ENCODE measurements around the gene PTPRA. TPM values are rescaled to one million over a fixed set of nuclear protein-coding genes. Genes with fewer than 3 reads are reported as not detected.

The PTPRA gene
- total and polyA plus RNA-seq, 2 donors from 2014 or later = 33.1 to 70.3 TPM

DNA sequence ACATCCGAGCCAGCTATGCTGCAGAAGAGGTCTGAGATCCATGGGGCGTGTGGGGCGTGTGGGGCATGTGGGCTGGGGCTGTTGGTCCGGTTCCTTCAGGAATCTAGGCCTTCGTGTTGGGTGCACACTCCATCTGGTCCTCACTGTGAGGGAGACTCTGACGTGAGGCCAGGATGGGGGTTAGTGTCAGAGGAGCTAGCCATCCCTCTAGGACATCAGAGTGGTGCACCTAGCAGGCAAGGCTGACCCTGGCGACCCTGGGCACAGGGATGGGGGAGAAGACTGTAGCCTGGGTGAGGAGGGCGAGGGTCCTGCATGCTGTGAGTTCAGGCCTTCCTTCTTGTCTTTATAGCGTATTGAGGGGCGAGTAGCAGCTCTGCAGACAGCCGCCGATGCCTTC lies 8.7 kb upstream of the PTPRA start:
- no peak overlapping the region for H3K9ac ChIP-seq (ENCODE audit: low read length in 3 of 3)
- no peak overlapping the region for H3K27ac ChIP-seq (ENCODE audit: low read depth in 2 of 2, low read length in 2 of 2)
- no peaks in the 10 kb centered on the region for H3K27me3 ChIP-seq (ENCODE audit: control insufficient read depth, insufficient read depth, low read length)
- intact Hi-C loops (cut with DNase I) = no loop called here
- H3K4me3 ChIP-seq (ENCODE audit: low read length in 3 of 3) = no peak overlapping the region
- no peaks in the 10 kb centered on the region for H3K9me3 ChIP-seq (ENCODE audit: control insufficient read depth in 2 of 3, insufficient read depth in 1 of 3, low read length in 3 of 3)
- peaks cover 0 to 28% (median 17%) of the 10 kb centered on the region in 3 donors for H3K36me3 ChIP-seq (ENCODE audit: control insufficient read depth in 2 of 3, insufficient read depth in 3 of 3, low read length in 3 of 3)
- no peaks in the 10 kb centered on the region for H3K4me1 ChIP-seq (ENCODE audit: control insufficient read depth in 2 of 3, insufficient read depth in 2 of 3, low read depth in 1 of 3, low read length in 3 of 3)
- DNase-seq = no peak
- no peak for FAIRE-seq
- TF ChIP-seq, protein P1, sequence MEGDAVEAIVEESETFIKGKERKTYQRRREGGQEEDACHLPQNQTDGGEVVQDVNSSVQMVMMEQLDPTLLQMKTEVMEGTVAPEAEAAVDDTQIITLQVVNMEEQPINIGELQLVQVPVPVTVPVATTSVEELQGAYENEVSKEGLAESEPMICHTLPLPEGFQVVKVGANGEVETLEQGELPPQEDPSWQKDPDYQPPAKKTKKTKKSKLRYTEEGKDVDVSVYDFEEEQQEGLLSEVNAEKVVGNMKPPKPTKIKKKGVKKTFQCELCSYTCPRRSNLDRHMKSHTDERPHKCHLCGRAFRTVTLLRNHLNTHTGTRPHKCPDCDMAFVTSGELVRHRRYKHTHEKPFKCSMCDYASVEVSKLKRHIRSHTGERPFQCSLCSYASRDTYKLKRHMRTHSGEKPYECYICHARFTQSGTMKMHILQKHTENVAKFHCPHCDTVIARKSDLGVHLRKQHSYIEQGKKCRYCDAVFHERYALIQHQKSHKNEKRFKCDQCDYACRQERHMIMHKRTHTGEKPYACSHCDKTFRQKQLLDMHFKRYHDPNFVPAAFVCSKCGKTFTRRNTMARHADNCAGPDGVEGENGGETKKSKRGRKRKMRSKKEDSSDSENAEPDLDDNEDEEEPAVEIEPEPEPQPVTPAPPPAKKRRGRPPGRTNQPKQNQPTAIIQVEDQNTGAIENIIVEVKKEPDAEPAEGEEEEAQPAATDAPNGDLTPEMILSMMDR (IDR thresholded peaks at IDR 0.05; ENCODE audit: borderline replicate concordance, extremely low read depth, insufficient read depth) = no peak

DNA sequence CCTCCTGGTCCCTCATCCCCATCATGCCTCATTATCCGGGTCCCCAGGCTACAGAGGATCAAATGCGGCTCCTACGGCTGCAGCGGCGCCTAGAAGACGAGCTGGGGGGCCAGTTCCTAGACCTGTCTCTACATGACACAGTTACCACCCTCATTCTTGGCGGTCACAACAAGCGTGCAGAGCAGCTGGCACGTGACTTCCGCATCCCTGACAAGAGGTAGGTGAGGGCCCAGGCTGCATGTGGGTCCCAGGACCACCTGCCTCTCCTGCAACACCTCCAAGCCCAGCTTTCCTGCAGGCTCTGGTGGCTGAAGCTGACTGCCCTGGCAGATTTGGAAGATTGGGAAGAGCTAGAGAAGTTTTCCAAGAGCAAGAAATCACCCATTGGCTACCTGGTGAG lies 8.2 kb upstream of the PTPRA start:
- TF ChIP-seq, protein P1 (IDR thresholded peaks at IDR 0.05; ENCODE audit: borderline replicate concordance, extremely low read depth, insufficient read depth) = no peak
- no peaks in the 10 kb centered on the region for H3K9me3 ChIP-seq (ENCODE audit: control insufficient read depth in 2 of 3, insufficient read depth in 1 of 3, low read length in 3 of 3)
- H3K36me3 ChIP-seq (ENCODE audit: control insufficient read depth in 2 of 3, insufficient read depth in 3 of 3, low read length in 3 of 3) = peaks cover 0 to 28% (median 17%) of the 10 kb centered on the region in 3 donors
- DNase-seq (no peak), FAIRE-seq (no peak)
- no peak overlapping the region for H3K9ac ChIP-seq (ENCODE audit: low read length in 3 of 3)
- intact Hi-C loops (cut with DNase I) = no loop called here
- H3K27me3 ChIP-seq (ENCODE audit: control insufficient read depth, insufficient read depth, low read length) = no peaks in the 10 kb centered on the region
- H3K4me1 ChIP-seq (ENCODE audit: control insufficient read depth in 2 of 3, insufficient read depth in 2 of 3, low read depth in 1 of 3, low read length in 3 of 3) = no peaks in the 10 kb centered on the region
- H3K27ac ChIP-seq (ENCODE audit: low read depth in 2 of 2, low read length in 2 of 2) = no peak overlapping the region
- no peak overlapping the region for H3K4me3 ChIP-seq (ENCODE audit: low read length in 3 of 3)

DNA sequence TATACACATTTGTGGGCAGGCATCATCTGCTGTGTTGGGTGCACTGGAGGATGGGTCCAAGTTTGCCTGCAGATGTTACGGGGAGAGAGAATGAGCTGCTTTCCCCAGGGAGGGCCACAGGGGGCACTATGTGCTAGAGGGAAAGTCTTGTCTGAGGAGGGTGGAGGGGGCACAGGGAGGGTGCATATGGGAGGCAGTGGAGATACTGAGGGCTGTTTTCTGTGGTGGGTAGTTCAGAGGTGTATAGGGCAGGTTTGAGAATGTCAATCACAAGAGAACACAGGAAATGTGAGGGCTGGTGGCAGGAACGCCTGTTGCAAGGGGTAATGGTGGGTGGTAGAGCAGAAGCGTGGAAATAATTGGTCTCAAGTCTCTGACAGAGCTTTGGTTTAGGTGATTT lies 7.7 kb upstream of the PTPRA start:
- DNase-seq = no peak
- FAIRE-seq = no peak

More for the DNA sequence above, 7.7 kb upstream of the PTPRA start:
- Histone ChIP-seq H3K9ac (ENCODE audit: low read length in 3 of 3) (no peak overlapping the region), H3K9me3 (ENCODE audit: control insufficient read depth in 2 of 3, insufficient read depth in 1 of 3, low read length in 3 of 3) (no peaks in the 10 kb centered on the region), H3K36me3 (ENCODE audit: control insufficient read depth in 2 of 3, insufficient read depth in 3 of 3, low read length in 3 of 3) (peaks cover 0 to 27% (median 16%) of the 10 kb centered on the region in 3 donors), H3K27ac (ENCODE audit: low read depth in 2 of 2, low read length in 2 of 2) (no peak overlapping the region), H3K4me3 (ENCODE audit: low read length in 3 of 3) (no peak overlapping the region), H3K27me3 (ENCODE audit: control insufficient read depth, insufficient read depth, low read length) (no peaks in the 10 kb centered on the region), H3K4me1 (ENCODE audit: control insufficient read depth in 2 of 3, insufficient read depth in 2 of 3, low read depth in 1 of 3, low read length in 3 of 3) (no peaks in the 10 kb centered on the region)
- TF ChIP-seq, protein P1 (IDR thresholded peaks at IDR 0.05; ENCODE audit: borderline replicate concordance, extremely low read depth, insufficient read depth) = no peak
- intact Hi-C loops (cut with DNase I) = no loop called here
